ENCODE results near the gene MRPS6.

MRPS6 gene

GRCh38 chr21:34092262-34092921 lies 19.0 kb downstream of the MRPS6 start:
- H3K27ac ChIP-seq (replicated peaks): no peak overlapping the region
- H3K4me3 ChIP-seq (replicated peaks; ENCODE audit: insufficient read depth, low read length): no peak overlapping the region
- TF ChIP-seq POLR2AphosphoS5 (IDR thresholded peaks at IDR 0.05; ENCODE audit: low read depth): no peak
- TF ChIP-seq, protein P1, sequence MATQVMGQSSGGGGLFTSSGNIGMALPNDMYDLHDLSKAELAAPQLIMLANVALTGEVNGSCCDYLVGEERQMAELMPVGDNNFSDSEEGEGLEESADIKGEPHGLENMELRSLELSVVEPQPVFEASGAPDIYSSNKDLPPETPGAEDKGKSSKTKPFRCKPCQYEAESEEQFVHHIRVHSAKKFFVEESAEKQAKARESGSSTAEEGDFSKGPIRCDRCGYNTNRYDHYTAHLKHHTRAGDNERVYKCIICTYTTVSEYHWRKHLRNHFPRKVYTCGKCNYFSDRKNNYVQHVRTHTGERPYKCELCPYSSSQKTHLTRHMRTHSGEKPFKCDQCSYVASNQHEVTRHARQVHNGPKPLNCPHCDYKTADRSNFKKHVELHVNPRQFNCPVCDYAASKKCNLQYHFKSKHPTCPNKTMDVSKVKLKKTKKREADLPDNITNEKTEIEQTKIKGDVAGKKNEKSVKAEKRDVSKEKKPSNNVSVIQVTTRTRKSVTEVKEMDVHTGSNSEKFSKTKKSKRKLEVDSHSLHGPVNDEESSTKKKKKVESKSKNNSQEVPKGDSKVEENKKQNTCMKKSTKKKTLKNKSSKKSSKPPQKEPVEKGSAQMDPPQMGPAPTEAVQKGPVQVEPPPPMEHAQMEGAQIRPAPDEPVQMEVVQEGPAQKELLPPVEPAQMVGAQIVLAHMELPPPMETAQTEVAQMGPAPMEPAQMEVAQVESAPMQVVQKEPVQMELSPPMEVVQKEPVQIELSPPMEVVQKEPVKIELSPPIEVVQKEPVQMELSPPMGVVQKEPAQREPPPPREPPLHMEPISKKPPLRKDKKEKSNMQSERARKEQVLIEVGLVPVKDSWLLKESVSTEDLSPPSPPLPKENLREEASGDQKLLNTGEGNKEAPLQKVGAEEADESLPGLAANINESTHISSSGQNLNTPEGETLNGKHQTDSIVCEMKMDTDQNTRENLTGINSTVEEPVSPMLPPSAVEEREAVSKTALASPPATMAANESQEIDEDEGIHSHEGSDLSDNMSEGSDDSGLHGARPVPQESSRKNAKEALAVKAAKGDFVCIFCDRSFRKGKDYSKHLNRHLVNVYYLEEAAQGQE (IDR thresholded peaks at IDR 0.05; ENCODE audit: insufficient replicate concordance, low read depth): peak; percentile 24
- TF ChIP-seq, protein P2, sequence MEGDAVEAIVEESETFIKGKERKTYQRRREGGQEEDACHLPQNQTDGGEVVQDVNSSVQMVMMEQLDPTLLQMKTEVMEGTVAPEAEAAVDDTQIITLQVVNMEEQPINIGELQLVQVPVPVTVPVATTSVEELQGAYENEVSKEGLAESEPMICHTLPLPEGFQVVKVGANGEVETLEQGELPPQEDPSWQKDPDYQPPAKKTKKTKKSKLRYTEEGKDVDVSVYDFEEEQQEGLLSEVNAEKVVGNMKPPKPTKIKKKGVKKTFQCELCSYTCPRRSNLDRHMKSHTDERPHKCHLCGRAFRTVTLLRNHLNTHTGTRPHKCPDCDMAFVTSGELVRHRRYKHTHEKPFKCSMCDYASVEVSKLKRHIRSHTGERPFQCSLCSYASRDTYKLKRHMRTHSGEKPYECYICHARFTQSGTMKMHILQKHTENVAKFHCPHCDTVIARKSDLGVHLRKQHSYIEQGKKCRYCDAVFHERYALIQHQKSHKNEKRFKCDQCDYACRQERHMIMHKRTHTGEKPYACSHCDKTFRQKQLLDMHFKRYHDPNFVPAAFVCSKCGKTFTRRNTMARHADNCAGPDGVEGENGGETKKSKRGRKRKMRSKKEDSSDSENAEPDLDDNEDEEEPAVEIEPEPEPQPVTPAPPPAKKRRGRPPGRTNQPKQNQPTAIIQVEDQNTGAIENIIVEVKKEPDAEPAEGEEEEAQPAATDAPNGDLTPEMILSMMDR (IDR thresholded peaks at IDR 0.05; ENCODE audit: insufficient read depth, low read length): no peak
- peak; percentile 63 for TF ChIP-seq SPI1 (IDR thresholded peaks at IDR 0.05; ENCODE audit: borderline replicate concordance, low read depth)
- no peak for TF ChIP-seq GABPA (IDR thresholded peaks at IDR 0.05; ENCODE audit: low read depth)
- DNase-seq (ENCODE audit: low read depth in 1 of 2, low spot score in 1 of 2): no peak
- H3K27me3 ChIP-seq (ENCODE audit: insufficient read depth, poor library complexity, severe bottlenecking): no peaks in the 10 kb centered on the region

DNA sequence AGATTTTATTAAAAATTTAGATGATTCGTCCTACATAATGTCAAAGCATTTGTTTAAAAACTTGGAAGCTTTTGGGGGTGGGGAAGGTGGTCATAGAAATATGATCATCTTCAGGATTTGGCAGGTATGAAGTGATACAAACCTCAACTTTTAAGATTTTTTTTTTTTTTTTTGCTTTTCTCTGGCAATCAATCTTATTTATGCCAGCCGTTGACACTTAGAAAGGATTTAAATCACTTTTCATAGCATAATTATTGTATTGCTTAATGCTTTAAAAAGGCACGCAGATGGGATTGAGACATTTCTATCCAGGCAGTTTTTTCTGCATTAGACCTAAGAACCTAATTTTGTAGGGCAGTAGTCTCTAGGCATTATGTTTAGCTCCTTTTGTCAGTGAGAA lies 19.7 kb downstream of the MRPS6 start:
- Histone ChIP-seq H3K4me3 (replicated peaks; ENCODE audit: insufficient read depth, low read length) (no peak overlapping the region), H3K27me3 (ENCODE audit: insufficient read depth, poor library complexity, severe bottlenecking) (no peaks in the 10 kb centered on the region), H3K27ac (replicated peaks) (no peak overlapping the region)
- TF ChIP-seq GABPA (IDR thresholded peaks at IDR 0.05; ENCODE audit: low read depth) (no peak), SPI1 (IDR thresholded peaks at IDR 0.05; ENCODE audit: borderline replicate concordance, low read depth) (no peak), POLR2AphosphoS5 (IDR thresholded peaks at IDR 0.05; ENCODE audit: low read depth) (no peak)
- TF ChIP-seq, protein P2 (IDR thresholded peaks at IDR 0.05; ENCODE audit: insufficient read depth, low read length): no peak
- TF ChIP-seq, protein P1 (IDR thresholded peaks at IDR 0.05; ENCODE audit: insufficient replicate concordance, low read depth): no peak
- no peak for DNase-seq (ENCODE audit: low read depth in 1 of 2, low spot score in 1 of 2)

DNA sequence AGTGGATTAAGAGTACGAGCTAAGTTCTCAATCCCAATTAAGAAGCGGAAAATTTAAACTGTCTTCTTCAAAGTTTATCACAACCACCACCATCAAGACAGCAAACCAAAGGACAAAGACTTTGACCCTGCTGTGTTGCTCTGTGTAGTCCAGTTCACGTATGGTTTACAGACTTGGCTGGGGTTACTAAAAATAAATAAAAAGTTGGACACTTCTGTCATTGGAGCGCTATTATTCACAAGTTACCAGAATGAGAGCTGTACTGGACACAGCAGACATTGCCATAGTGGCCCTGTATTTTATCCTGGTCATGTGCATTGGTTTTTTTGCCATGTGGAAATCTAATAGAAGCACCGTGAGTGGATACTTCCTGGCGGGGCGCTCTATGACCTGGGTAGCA lies 21.6 kb downstream of the MRPS6 start:
- no peak for DNase-seq (ENCODE audit: low read depth in 1 of 2, low spot score in 1 of 2)
- TF ChIP-seq, protein P1 (IDR thresholded peaks at IDR 0.05; ENCODE audit: insufficient replicate concordance, low read depth): no peak
- TF ChIP-seq, protein P2 (IDR thresholded peaks at IDR 0.05; ENCODE audit: insufficient read depth, low read length): no peak
- no peak for TF ChIP-seq POLR2AphosphoS5 (IDR thresholded peaks at IDR 0.05; ENCODE audit: low read depth)
- no peak for TF ChIP-seq GABPA (IDR thresholded peaks at IDR 0.05; ENCODE audit: low read depth)
- no peak for TF ChIP-seq SPI1 (IDR thresholded peaks at IDR 0.05; ENCODE audit: borderline replicate concordance, low read depth)
- Histone ChIP-seq H3K27me3 (ENCODE audit: insufficient read depth, poor library complexity, severe bottlenecking) (no peaks in the 10 kb centered on the region), H3K4me3 (replicated peaks; ENCODE audit: insufficient read depth, low read length) (no peak overlapping the region), H3K27ac (replicated peaks) (no peak overlapping the region)
